OCI-LY3 (cell line): ENCODE data around the gene MRPS18A.

Experiments used
- CTCF ChIP-seq: fragments of 200-600, 300-600 bp; sonication (generic); IDR thresholded peaks from 2 replicates; pipeline ENCODE4 v1.5.1; 2014; ENCODE audit warnings: antibody characterized with exemption, low read length, low read depth
- EZH2phosphoT487 ChIP-seq: fragments of 200-600 bp; shearing (Covaris generic); IDR thresholded peaks from 2 replicates; pipeline ENCODE4 v1.6.1; 2018; ENCODE audit warnings: antibody characterized with exemption, mixed run types, low read depth

GRCh38 chr6:43630980-43631619 is 56.5 kb downstream of the MRPS18A start:
- no peak for TF ChIP-seq CTCF
- TF ChIP-seq EZH2phosphoT487, result no peak
